H1 (cell line): ENCODE measurements around the gene ITLN1. TPM values are rescaled to one million over a fixed set of nuclear protein-coding genes. Genes with fewer than 3 reads are reported as not detected.

Experiments
- FOSL1 ChIP-seq: IDR thresholded peaks from 2 replicates; pipeline ENCODE4 v1.6.1; 2011; ENCODE audit warnings: mild to moderate bottlenecking, low read depth, low read length, moderate library complexity; ENCODE audit not compliant: insufficient read depth
- polyA plus RNA-seq, 7 experiments: library from polyadenylated mRNA; depleted of rRNA in 3 of 7; stranded (reverse) in 5 of 7; unstranded in 2 of 7; fragments of >200 nt in 5 of 7; fragments of 200-250 nt in 2 of 7; gene quantifications; 1 replicate in 5 of 7; 2 replicates in 1 of 7; 4 replicates in 1 of 7; pipeline versions ENCODE4 v1.2.1 to v1.2.3, GENCODE V29; 2011 to 2013; ENCODE audit warnings: missing spikeins in 2 of 7, mixed read lengths in 2 of 7
- total RNA-seq: library from RNA; stranded (reverse); fragmentation: NEBNext Ultra II Directional; extraction: Animal tissue kit (Norgen Biotek cat#: 25700); gene quantifications from 2 replicates; pipeline ENCODE4 v1.2.1, GENCODE V29; 2021

ITLN1 gene
- total and polyA plus RNA-seq, 2 of the 8 experiments (the other 6 are each of a cell fraction or from before 2014, with no cell fraction given) = not detected

GRCh38 chr1:160850541-160850940 is 34.4 kb downstream of the ITLN1 start (continued):
- no peak for TF ChIP-seq FOSL1
